GM12801 (cell line): ENCODE measurements around the gene LARP6.

Experiments used
- CTCF ChIP-seq: IDR thresholded peaks from one replicate; pipeline ENCODE4 v1.5.1; 2011; ENCODE audit warnings: control low read depth; ENCODE audit not compliant: insufficient read length; ENCODE audit errors: extremely low read depth

The LARP6 gene

GRCh38 chr15:70781236-70781635 lies 72.7 kb downstream of the LARP6 start:
- no peak for TF ChIP-seq CTCF
